Breast epithelium (tissue), 4 donors: ENCODE measurements around the gene PCAT6. TPM values are rescaled to one million over a fixed set of nuclear protein-coding genes. Genes with fewer than 3 reads are reported as not detected.
"Not testable (repeated sequence)": the region's sequence is repeated elsewhere in the genome, so short reads cannot be mapped to it uniquely, and the experiment has no call there.

Experiments used
- DNase-seq, 2 donors: peaks; one replicate each; pipeline ENCODE4 v3.0.0-alpha.2; 2019; ENCODE audit warnings: low spot score in 2 of 2
- H3K27ac ChIP-seq, 2 donors: fragments of 200-600 bp; sonication (generic) in 1 of 2; one replicate each; pipeline ENCODE4 v1.5.1; 2016 to 2019; ENCODE audit warnings: mild to moderate bottlenecking in 1 of 2
- H3K27me3 ChIP-seq, 2 donors: fragments of 200-600 bp; sonication (generic) in 1 of 2; one replicate each; pipeline versions ENCODE4 v1.5.1 to v1.6.0; 2017 to 2019; ENCODE audit warnings: control low read depth in 1 of 2, mild to moderate bottlenecking in 1 of 2
- H3K36me3 ChIP-seq: fragments of 200-600 bp; one replicate; pipeline ENCODE4 v1.5.1; 2019
- H3K4me1 ChIP-seq, 2 donors: fragments of 200-600 bp; sonication (generic); one replicate each; pipeline ENCODE4 v1.5.1; 2016 to 2019; ENCODE audit warnings: control low read depth in 1 of 2
- H3K4me3 ChIP-seq, 3 donors: fragments of 200-600 bp; sonication (generic); 1 replicate in 2 of 3; 2 replicates in 1 of 3; pipeline ENCODE4 v1.5.1; 2016 to 2019; ENCODE audit warnings: mild to moderate bottlenecking in 3 of 3, moderate library complexity in 2 of 3
- H3K9me3 ChIP-seq, 2 donors: fragments of 200-600 bp; sonication (generic) in 1 of 2; one replicate each; pipeline ENCODE4 v1.5.1; 2016 to 2019; ENCODE audit warnings: control low read depth in 1 of 2
- CTCF ChIP-seq, 3 donors: fragments of 450-650 bp; IDR thresholded peaks; one replicate each; pipeline ENCODE4 v1.5.1; 2016 to 2017; ENCODE audit warnings: antibody characterized with exemption in 3 of 3, mild to moderate bottlenecking in 3 of 3, moderate library complexity in 3 of 3
- POLR2A ChIP-seq: fragments of 450-650 bp; IDR thresholded peaks from one replicate; pipeline ENCODE4 v1.6.1; 2016; ENCODE audit warnings: antibody characterized with exemption, mild to moderate bottlenecking, moderate library complexity
- POLR2AphosphoS5 ChIP-seq, 3 donors: sonication (generic); formaldehyde crosslinking; IDR thresholded peaks; one replicate each; pipeline ENCODE4 v1.6.1; 2017; ENCODE audit warnings: antibody characterized with exemption in 3 of 3
- intact Hi-C: fragments of 100-400 bp; cut with DNase I; formaldehyde crosslinking; loops from one replicate; pipeline ENCODE4 v1.15.1; 2023; ENCODE audit warnings: low total_unique reads
- total RNA-seq, 3 donors: library from RNA; depleted of rRNA; stranded (reverse); fragments of >200 nt; gene quantifications; one replicate each; pipeline ENCODE4 v1.1.0, GENCODE V29; 2016

PCAT6 gene
- total RNA-seq, 3 donors from 2014 or later = 1.8 TPM; not detected in 2

GRCh38 chr1:202821467-202821866 lies 10.7 kb downstream of the PCAT6 start:
- no peaks in the 10 kb centered on the region for H3K9me3 ChIP-seq
- TF ChIP-seq POLR2A = no peak
- TF ChIP-seq CTCF (IDR thresholded peaks at IDR 0.05) = no peak
- no peak for TF ChIP-seq POLR2AphosphoS5 (IDR thresholded peaks at IDR 0.05)
- H3K4me1 ChIP-seq = no peaks in the 10 kb centered on the region
- DNase-seq = no peak
- H3K27me3 ChIP-seq = no peaks in the 10 kb centered on the region
- no peak overlapping the region for H3K4me3 ChIP-seq
- no peaks in the 10 kb centered on the region for H3K36me3 ChIP-seq
- intact Hi-C loops = no loop called here
- peak overlapping the region; percentile 8 to 12 for H3K27ac ChIP-seq

GRCh38 chr1:202825748-202826147 lies 15.0 kb downstream of the PCAT6 start:
- Histone ChIP-seq H3K27me3 (no peaks in the 10 kb centered on the region), H3K4me3 (no peak overlapping the region), H3K9me3 (no peaks in the 10 kb centered on the region), H3K36me3 (no peaks in the 10 kb centered on the region), H3K4me1 (no peaks in the 10 kb centered on the region), H3K27ac (no peak overlapping the region)
- DNase-seq = no peak
- TF ChIP-seq POLR2A = no peak
- TF ChIP-seq CTCF (IDR thresholded peaks at IDR 0.05) = no peak
- TF ChIP-seq POLR2AphosphoS5 (IDR thresholded peaks at IDR 0.05) = no peak
- intact Hi-C loops = no loop called here

- H3K9me3 ChIP-seq, H3K27me3 ChIP-seq, H3K4me1 ChIP-seq, H3K4me3 ChIP-seq, intact Hi-C loops, H3K36me3 ChIP-seq, H3K27ac ChIP-seq, DNase-seq: not testable (repeated sequence)
Measured at GRCh38 chr1:202829223-202829622, 18.5 kb downstream of the PCAT6 start.

- TF ChIP-seq CTCF (IDR thresholded peaks at IDR 0.05) = no peak
- TF ChIP-seq POLR2A = no peak
- no peak for TF ChIP-seq POLR2AphosphoS5 (IDR thresholded peaks at IDR 0.05)
- H3K9me3 ChIP-seq = no peaks in the 10 kb centered on the region
- no peaks in the 10 kb centered on the region for H3K36me3 ChIP-seq
- DNase-seq = no peak
- intact Hi-C loops = no loop called here
- H3K4me1 ChIP-seq = no peaks in the 10 kb centered on the region
- H3K4me3 ChIP-seq = no peak overlapping the region
- no peak overlapping the region for H3K27ac ChIP-seq
- H3K27me3 ChIP-seq = no peaks in the 10 kb centered on the region
Measured at GRCh38 chr1:202831906-202832305, 21.2 kb downstream of the PCAT6 start.

- Histone ChIP-seq H3K4me3 (no peak overlapping the region), H3K27ac (no peak overlapping the region), H3K27me3 (no peaks in the 10 kb centered on the region), H3K4me1 (no peaks in the 10 kb centered on the region), H3K36me3 (no peaks in the 10 kb centered on the region), H3K9me3 (no peaks in the 10 kb centered on the region)
- TF ChIP-seq POLR2A (no peak), POLR2AphosphoS5 (IDR thresholded peaks at IDR 0.05) (no peak), CTCF (IDR thresholded peaks at IDR 0.05) (no peak)
- intact Hi-C loops = no loop called here
- no peak for DNase-seq
Measured at GRCh38 chr1:202834771-202835547, 24.2 kb downstream of the PCAT6 start.
